Measurements from ENCODE around the gene HEPACAM.

The HEPACAM gene

DNA sequence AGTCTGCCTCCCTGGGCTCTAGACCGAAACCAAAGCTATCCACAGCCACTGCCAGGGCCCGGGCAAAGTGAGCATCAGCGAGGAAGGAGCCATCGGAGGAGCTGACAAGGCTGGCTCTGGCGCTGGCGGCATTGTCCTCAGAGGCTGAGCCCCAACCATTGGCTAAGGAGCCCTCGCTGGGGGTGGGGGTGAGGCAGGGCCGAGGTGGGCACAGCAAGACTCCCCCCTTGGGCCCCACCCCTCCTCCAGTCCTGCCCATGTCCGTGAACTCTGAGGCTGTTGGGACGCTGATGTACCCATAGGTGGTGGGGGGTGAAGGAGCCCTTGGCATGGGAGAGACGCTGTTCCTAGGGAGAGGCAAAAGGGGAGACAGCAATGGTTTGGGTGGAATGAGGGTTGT is 49.4 kb downstream of the HEPACAM start:
- DNase-seq (ENCODE audit: low spot score) (no peak), FAIRE-seq (no peak)

DNA sequence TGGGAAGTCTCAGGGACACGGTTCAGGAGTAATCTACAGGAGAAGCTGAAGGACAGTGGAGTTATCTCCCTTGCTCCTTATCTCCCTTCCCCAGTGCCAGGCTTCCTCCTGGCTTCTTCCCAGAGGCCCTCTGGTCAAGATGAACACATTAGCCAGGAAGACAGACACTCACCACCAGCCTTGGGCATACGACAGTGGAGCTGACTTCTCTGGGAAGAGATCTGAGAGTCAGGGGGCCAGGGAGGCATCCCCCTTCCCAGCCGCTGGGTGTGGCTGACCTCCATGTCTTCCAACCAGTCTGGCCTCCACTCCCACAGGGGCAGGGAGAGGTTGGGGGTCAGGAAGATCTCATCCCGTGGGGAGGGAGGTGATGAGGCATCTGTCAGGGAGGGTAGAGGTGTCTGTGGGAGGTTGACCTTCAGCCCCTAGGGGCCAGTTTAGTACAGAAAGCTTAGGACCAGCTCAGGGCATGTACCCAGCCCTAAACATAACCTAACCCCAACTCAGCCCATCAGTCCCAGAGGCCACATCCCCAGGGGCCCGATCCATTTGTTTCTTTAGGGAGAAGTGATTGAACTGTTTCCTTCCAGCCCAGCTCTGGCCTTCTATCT is 50.9 kb downstream of the HEPACAM start:
- no peak for FAIRE-seq

DNA sequence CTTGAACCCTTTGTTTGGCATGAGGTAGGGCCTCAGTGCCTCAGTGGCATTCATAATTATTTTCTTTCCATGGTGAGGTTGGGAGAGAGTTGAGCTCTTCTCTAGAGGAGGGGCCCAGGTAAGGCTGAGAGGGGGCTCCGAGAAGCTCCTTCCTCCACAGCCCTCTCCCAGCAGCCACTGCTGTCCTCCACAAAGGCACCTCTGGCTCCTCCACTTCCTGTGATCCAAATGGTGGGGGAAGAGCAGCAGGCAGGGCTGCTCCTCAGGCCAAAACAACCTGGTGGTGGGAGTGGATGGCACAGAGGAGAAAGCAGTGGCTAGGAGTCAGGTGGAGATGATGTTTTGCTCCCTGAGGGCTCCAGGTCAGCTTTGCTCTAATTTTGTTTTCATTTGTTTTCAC is 51.5 kb downstream of the HEPACAM start:
- FAIRE-seq (no peak), DNase-seq (ENCODE audit: low spot score) (no peak)

More for the DNA sequence above, 50.9 kb downstream of the HEPACAM start:
- no peak for DNase-seq (ENCODE audit: low spot score)

- DNase-seq (ENCODE audit: low spot score) (no peak), FAIRE-seq (no peak)
These were observed 53.3 kb downstream of the HEPACAM start for GRCh38 chr11:124882339-124883071.

DNA sequence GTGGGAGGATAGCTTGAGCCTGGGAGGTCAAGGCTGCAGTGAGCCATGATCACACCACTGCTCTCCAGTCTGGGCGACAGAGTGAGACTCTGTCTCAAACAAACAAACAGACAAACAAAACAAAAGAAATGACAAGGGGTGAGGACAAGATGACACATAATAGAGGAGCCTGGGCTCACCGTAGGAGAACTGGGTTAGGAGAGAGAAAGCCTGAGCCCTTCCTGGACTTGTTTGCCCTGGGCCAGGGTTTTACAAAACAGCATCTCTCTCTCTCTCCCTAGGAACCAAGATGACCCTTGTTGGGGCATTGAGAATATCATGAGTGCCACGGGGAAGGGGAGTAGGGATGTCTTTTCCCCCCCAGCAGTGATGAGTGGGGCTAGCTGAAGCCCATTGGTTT is 54.9 kb downstream of the HEPACAM start:
- no peak for FAIRE-seq
- no peak for DNase-seq (ENCODE audit: low spot score)

- FAIRE-seq (no peak), DNase-seq (ENCODE audit: low spot score) (no peak)
These were observed 55.6 kb downstream of the HEPACAM start for GRCh38 chr11:124880290-124880611.

DNA sequence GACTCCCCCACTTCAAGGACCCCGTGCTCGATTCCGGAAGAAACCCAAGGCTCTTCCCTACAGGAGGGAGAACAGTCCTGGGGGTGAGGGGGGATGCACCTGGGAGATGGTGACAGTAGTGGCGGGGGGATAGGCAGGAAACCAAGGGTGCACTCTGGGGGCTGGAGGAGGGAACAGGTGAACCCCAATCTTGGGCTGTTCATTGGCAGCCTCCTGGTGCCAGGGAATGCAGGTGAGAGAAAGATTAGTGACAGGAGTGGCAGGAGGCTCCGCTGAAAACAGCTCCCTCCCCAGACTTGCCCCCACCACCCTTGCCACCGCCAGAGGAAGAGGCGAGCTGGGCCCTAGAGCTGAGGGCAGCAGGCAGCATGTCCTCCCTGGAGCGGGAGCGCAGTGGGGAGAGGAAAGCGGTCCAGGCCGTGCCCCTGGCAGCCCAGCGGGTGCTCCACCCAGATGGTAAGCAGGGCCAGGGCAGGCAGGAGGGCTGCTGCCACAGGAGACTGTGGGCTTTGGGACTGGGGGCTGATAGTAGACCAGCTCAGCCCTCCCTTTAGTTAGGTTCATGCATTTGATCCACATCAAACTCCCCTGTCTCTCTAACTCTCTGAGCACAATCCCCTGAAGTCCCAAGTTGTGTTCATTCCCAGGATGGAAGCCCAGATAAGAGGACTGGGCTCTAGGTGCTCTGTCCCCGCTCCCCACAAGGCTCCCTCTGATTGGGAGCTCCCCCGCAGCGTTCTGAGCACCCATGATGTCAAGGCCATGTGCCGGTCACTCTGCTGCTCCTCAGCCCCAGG is 56.2 kb downstream of the HEPACAM start:
- DNase-seq (ENCODE audit: low spot score) (no peak), FAIRE-seq (no peak)

DNA sequence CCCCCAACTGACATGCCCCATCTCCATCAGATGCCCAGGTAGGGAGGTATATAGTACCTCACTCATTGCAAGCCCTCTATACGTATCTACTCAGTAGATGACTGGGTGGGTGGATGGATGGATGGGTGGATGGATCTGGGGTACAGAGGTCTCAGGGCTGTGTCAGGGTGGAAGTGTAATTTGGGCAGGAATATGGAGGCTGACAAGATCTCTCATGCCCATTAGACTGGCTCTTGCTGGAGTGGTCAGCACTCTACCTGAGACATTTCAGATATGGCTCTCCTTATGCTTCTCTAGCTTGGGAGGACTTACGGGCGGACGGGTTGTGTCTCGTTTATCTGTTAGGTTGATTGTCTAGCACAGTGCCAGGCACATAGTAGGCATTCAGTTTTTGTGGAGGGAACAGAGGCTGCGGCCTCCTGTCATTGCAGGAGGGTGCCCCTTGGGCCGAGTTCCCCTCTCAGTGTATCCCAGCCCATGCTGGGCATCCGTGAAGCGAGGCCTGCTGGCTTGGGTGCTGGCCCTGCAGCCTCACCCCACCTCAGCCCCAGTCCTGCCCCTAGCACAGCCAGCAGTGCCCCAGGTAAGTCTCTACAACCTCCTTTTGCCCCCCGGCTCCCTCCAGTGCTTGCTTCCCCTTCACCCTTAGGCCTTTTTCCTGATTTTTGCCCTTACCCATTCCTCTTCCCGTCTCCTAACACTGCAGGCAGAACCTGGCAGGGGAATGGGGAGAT is 56.9 kb downstream of the HEPACAM start:
- DNase-seq (ENCODE audit: low spot score) (no peak), FAIRE-seq (no peak)

DNA sequence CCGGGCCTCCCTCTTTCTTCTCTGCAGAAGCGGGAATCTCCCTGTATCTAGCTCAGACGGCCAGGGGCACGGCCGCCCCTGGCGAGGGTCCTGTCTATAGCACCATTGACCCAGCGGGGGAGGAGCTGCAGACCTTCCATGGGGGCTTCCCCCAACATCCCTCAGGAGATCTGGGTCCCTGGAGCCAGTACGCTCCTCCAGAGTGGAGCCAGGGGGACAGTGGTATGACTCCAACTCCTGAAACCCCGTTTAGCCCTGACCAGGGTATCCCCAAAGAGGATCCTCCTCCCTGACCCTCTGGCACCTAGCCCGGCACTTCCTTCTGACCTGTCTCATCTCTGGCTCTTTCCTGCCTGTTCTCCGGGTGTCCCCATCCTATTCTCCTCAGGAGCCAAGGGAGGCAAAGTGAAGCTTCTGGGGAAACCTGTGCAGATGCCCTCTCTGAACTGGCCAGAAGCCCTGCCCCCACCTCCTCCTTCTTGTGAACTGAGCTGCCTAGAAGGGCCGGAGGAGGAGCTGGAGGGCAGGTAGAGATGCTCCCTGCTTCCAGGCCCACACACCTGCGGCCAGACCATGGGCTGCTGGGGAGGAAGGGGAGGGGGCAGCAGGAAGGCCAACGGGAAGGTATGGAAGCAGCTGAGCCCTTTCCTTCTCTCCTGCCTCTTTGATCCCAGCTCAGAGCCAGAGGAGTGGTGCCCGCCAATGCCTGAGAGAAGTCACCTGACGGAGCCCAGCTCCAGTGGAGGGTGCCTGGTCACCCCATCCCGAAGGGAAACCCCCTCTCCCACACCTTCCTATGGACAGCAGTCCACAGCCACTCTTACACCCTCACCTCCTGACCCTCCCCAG is 57.7 kb downstream of the HEPACAM start:
- FAIRE-seq (no peak), DNase-seq (ENCODE audit: low spot score) (no peak)

- no peak for FAIRE-seq
- no peak for DNase-seq (ENCODE audit: low spot score)
These were observed 58.3 kb downstream of the HEPACAM start for GRCh38 chr11:124877631-124877909.

GRCh38 chr11:124876818-124877630 is 58.8 kb downstream of the HEPACAM start:
- FAIRE-seq, result no peak
- no peak for DNase-seq (ENCODE audit: low spot score)

- DNase-seq (ENCODE audit: low spot score) (peak; percentile 86), FAIRE-seq (no peak)
These were observed 59.7 kb downstream of the HEPACAM start for GRCh38 chr11:124875943-124876817.

GRCh38 chr11:124875401-124875800 is 60.4 kb downstream of the HEPACAM start:
- FAIRE-seq, result no peak
- no peak for DNase-seq (ENCODE audit: low spot score)

GRCh38 chr11:124874571-124875255 is 61.1 kb downstream of the HEPACAM start:
- no peak for DNase-seq (ENCODE audit: low spot score)
- no peak for FAIRE-seq

- no peak for FAIRE-seq
- no peak for DNase-seq (ENCODE audit: low spot score)
These were observed 61.9 kb downstream of the HEPACAM start for GRCh38 chr11:124873951-124874350.

- no peak for DNase-seq (ENCODE audit: low spot score)
- no peak for FAIRE-seq
These were observed 63.1 kb downstream of the HEPACAM start for GRCh38 chr11:124872741-124873140.

DNA sequence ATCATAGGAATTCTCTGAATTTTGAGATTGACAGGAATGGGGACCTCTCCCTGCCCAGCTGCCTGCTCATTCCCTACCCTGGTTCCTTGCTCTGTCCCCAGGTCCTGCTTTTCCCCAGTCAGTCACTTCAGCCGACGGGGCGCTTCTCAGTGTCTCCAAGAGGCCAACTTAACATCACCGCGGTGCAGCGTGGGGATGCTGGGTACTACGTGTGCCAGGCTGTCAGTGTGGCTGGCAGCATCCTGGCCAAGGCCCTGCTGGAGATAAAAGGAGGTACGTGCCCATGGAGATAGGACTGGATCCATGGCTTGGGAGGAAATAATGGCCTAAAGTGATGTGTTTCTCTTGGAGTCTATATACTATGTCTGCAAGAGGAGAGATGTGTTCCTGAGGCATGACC is 63.6 kb downstream of the HEPACAM start:
- DNase-seq (ENCODE audit: low spot score), result no peak
- FAIRE-seq, result no peak

DNA sequence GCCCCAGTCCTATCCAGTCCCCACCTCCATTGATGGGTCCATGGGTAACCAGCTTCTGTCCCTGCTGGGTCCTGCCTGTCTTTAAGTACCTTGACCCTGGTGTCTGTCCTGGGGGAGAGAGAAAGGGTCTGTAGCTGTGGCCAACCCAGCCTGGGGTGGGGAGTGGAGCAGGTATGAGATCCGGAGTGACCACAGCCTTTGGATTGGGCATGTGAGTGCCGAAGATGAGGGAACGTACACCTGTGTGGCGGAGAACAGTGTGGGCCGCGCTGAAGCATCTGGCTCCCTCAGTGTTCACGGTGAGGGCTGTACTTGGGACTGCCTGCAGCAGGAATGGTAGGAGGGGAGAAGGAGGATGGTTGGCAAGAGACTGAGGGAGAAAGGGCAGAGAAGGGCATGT is 65.4 kb downstream of the HEPACAM start:
- DNase-seq (ENCODE audit: low spot score) (no peak), FAIRE-seq (no peak)

All from urothelium cell line (cell line).